Measurements from ENCODE around the gene PTGDR.

PTGDR gene

GRCh38 chr14:52265253-52265652 lies 2.2 kb upstream of the PTGDR start:
- no peak for DNase-seq (ENCODE audit: low read depth)

GRCh38 chr14:52266179-52266578 lies 1.3 kb upstream of the PTGDR start:
- no peak for DNase-seq (ENCODE audit: low read depth)

GRCh38 chr14:52266782-52267181 lies 716 bp upstream of the PTGDR start:
- no peak for DNase-seq (ENCODE audit: low read depth)

GRCh38 chr14:52268279-52269061 lies 972 bp downstream of the PTGDR start:
- no peak for DNase-seq (ENCODE audit: low read depth)

- DNase-seq (ENCODE audit: low read depth) = no peak
Measured at GRCh38 chr14:52269100-52269499, 1.6 kb downstream of the PTGDR start.

GRCh38 chr14:52269982-52270381 lies 2.5 kb downstream of the PTGDR start:
- no peak for DNase-seq (ENCODE audit: low read depth)

- no peak for DNase-seq (ENCODE audit: low read depth)
Measured at GRCh38 chr14:52271538-52271937, 4.0 kb downstream of the PTGDR start.

- DNase-seq (ENCODE audit: low read depth) = no peak
Measured at GRCh38 chr14:52272375-52272774, 4.9 kb downstream of the PTGDR start.

- DNase-seq (ENCODE audit: low read depth) = no peak
Measured at GRCh38 chr14:52275372-52275771, 7.9 kb downstream of the PTGDR start.

GRCh38 chr14:52277552-52277951 lies 10.1 kb downstream of the PTGDR start:
- DNase-seq (ENCODE audit: low read depth) = no peak

GRCh38 chr14:52279408-52279807 lies 11.9 kb downstream of the PTGDR start:
- no peak for DNase-seq (ENCODE audit: low read depth)

- DNase-seq (ENCODE audit: low read depth) = no peak
Measured at GRCh38 chr14:52283099-52283498, 15.6 kb downstream of the PTGDR start.

- DNase-seq (ENCODE audit: low read depth) = no peak
Measured at GRCh38 chr14:52286661-52287649, 19.5 kb downstream of the PTGDR start.

GRCh38 chr14:52296378-52296777 lies 28.9 kb downstream of the PTGDR start:
- no peak for DNase-seq (ENCODE audit: low read depth)

- no peak for DNase-seq (ENCODE audit: low read depth)
Measured at GRCh38 chr14:52298795-52299194, 31.3 kb downstream of the PTGDR start.

- DNase-seq (ENCODE audit: low read depth) = no peak
Measured at GRCh38 chr14:52299692-52300278, 32.3 kb downstream of the PTGDR start.

- DNase-seq (ENCODE audit: low read depth) = no peak
Measured at GRCh38 chr14:52303236-52303635, 35.7 kb downstream of the PTGDR start.

- no peak for DNase-seq (ENCODE audit: low read depth)
Measured at GRCh38 chr14:52304248-52304904, 36.9 kb downstream of the PTGDR start.

- no peak for DNase-seq (ENCODE audit: low read depth)
Measured at GRCh38 chr14:52305014-52305413, 37.5 kb downstream of the PTGDR start.

GRCh38 chr14:52307376-52307775 lies 39.9 kb downstream of the PTGDR start:
- DNase-seq (ENCODE audit: low read depth) = no peak

GRCh38 chr14:52307905-52308304 lies 40.4 kb downstream of the PTGDR start:
- no peak for DNase-seq (ENCODE audit: low read depth)

- no peak for DNase-seq (ENCODE audit: low read depth)
Measured at GRCh38 chr14:52310541-52310940, 43.0 kb downstream of the PTGDR start.
